GM15510 (cell line): ENCODE results near the gene ORC3.

ENCODE experiments used
- POLR2A ChIP-seq: IDR thresholded peaks from 3 replicates; pipeline ENCODE4 v1.6.1; 2011; ENCODE audit warnings: borderline replicate concordance; ENCODE audit not compliant: insufficient read length; ENCODE audit errors: extremely low read depth

ORC3 gene

DNA sequence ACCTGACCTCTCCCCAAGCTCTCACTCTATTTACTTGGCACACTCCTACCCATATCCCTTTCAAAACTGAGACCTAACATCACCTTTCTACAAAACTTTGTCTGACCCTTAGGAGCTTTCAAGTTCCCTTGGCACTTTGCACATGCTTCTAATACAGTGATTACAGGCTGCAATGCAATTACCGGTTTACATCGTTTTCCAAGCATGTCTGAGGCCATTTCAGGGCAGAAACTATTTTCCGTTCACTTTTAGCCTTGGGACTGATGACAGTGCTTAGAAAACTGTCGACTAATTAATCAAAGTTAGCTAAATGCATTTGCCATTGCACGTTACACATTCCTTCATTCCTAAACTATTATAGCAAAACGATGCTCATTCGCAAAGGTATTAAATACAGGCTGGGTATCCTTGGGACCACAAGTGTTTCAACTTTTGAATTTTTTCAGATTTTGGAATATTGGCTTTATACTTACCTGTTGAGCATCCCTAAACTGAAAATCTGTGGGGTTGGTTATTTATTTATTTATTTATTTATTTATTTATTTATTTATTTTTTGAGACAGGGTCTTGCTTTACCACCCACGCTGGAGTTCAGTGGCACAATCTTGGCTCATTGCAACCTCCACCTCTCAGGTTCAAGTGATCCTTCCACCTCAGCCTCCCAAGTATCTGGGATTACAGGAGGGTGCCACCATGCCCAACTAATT lies 3.4 kb upstream of the ORC3 start:
- TF ChIP-seq POLR2A, result no peak

DNA sequence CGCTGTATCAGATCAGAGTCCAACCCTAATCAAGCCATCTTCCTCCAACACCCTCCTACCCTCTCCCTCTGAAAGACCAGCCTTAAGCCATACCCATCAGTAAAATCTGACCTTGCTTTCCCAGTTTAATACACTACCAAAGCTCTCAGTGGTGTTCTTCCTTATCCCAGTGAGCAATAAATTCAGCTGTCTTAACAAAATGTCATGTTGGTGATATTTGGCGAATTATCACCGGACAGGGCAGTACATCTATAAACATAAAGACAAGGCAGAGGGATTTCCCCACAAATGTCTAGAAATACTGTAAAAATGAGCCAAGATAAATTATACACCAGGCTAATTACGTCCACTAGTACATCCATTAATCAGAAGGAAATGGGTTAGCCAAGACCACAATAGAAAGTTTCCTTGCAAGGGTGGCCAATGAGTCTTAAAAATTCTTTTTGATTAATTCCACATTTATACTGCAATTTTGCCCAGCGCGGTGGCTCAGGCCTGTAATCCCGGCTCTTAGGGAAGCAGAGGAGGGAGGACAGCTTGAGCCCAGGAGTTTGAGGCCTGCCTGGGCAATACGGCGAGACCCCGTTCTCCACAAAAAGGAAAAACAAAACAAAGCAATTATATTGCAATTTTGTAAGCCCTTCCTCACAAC lies 1.1 kb upstream of the ORC3 start:
- no peak for TF ChIP-seq POLR2A

DNA sequence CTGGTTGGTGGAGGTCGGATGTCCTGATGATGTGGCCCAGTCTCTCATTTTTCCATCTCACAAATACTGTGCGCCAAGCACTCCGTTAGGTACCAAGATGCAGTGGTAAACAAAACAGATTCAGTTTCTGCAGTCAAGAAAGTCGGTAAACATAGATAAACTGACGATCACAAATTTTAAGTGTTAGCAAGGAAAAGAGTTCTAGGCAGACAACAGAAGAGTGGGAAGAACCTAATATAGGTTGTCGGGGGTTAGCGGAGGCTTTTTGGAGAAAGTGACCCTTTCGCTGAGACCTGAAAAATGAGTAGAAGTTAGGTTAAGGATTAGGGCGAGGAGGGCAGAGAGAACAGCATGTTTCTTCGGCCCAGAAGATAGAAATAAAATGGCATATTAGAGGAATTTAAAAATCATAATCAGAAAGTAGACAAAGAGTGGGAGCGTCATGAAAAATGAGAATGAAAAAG lies 514 bp downstream of the ORC3 start:
- TF ChIP-seq POLR2A, result no peak

DNA sequence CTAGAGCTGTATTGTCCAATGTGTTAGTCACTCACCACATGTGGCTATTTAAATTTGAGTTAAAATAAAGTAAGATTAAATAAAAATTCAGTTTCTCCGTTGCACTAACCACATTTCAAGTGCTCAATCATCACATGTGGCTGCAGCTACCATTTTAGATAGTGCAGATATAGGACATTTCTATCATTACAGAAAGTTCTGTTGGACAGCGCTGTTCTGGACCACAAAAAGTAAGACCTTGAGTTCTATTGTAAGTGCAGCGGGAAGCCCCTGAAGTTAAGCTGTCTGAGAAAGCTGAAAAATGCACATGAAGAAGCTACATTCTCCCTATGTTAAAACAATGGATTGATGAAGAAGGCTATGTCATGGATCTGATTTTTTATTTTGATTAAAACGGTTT lies 1.1 kb downstream of the ORC3 start:
- no peak for TF ChIP-seq POLR2A

DNA sequence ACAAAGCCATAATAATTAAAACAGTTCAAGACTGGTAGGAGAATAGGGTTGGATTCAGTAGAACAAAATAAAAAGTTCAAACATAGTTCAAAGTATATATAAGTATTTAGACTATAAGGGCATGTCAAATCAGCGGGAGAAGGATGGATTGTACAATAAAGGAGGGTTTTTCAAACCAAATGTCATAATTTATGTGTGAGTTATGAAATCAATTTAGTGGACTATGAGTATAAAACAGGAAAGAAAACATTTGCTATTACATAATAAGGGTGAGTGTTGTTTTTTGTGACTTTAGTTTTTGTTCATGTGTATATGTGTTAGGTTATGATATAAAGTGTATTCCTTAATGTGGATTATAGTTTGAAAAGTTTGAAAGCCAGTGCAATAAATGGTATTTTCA lies 10.6 kb downstream of the ORC3 start:
- no peak for TF ChIP-seq POLR2A

DNA sequence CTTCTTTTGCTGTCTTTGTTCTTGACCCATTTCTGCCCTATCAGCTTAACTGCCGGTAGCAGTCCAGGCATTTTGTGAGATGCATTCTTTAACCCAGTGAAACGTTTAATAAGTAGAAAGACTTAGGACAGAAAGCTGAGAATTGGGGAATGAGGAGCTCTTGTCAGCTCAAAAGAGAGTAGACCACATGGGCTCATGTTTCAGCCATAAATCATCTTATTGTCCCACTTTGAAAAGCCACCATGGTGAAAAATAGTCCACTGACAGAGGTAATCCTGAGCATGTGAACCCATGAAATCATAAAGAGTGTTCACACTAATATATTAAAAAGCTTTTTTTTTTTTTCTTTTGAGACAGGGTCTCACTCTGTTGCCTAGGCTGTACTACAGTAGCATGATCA lies 16.3 kb downstream of the ORC3 start:
- no peak for TF ChIP-seq POLR2A

DNA sequence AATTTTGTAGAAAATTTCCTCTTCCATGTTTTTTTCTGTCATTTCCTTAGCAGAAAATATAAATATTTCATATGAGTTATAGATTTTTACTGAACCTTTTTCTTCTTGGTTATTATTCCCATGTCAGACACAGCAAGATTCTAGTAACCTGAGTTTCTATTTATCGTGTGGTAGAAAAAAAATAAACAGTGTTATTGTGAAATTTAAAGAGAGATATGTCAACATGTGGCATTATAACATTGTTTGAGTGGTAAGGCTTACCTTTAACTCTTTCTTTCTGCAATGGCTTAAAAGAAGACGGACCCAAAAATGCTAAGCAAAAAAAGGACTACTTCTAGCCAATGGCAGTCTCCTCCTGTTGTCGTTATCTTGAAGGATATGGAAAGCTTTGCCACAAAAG lies 18.9 kb downstream of the ORC3 start:
- TF ChIP-seq POLR2A, result no peak

DNA sequence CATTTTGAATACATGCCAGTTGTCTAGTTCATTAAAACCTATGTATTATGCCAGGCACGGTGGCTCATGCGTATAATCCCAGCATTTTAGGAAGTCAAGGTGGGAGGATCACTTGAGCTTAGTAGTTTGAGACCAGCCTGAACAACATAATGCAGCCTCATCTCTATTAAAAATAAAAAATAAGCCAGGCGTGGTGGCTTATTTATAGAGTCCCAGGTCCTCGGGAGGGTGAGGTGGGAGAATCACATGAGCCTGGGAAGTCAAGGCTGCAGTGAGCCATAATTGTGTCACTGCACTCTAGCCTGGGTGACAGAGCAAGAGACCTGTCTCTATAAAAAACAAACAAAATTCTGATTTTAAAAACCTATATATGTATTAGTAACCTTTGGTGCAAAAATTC lies 27.5 kb downstream of the ORC3 start:
- TF ChIP-seq POLR2A, result no peak

DNA sequence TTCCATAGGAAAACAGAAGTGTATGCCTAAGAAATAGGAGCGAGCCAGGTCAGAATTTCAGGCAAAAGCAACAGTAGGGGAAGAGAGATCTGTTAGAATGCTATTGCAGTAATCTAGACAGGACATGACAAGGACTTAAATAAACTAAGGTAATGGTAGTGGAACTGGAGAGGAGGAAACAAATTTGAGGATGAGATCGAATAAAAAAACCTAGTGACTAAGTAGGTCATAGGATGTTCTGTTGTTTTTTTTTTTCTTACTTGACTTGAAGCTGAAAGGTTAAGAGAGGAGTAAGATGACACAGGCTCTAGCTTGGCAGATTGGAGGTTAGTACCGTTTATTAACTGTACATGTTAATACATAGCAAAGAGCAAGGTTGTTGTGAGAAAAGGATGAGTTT lies 28.6 kb downstream of the ORC3 start:
- TF ChIP-seq POLR2A, result no peak

DNA sequence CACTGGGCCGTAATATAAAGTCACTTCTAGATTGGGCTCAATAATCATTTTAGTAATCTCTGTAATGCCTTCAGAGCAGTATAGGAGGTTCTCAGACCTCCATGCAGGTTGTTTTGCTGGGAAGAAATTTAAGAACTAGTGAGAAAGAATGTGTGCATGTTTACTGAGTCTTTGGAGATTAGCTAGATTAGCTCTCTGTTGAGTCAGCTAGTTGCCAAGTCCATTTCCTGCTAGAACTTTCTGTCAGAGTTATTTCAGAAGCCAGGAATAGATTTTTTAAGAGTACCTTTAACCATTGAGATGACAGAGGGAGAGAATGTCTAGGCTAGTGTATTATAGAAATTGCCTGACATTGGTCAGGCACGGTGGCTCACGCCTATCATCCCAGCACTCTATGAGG lies 33.3 kb downstream of the ORC3 start:
- no peak for TF ChIP-seq POLR2A

DNA sequence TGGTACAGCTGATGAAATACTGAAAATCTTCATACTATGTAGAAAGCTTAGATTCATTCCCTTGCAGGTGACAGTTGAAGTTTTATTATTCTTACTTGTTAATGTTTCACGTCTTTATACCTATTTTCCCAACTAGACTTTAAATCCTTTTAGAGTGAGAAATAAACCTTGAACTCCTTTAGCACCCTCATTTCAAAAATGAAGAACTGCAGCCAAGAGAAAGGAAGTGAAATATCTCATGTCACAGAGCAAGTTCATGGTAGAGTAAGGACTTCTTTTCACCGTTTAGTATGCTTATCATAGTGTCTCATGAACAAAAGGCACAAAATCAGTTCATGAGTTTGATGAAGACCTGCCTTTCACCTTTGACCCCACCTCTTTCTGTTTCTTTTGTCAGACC lies 38.5 kb downstream of the ORC3 start:
- no peak for TF ChIP-seq POLR2A

DNA sequence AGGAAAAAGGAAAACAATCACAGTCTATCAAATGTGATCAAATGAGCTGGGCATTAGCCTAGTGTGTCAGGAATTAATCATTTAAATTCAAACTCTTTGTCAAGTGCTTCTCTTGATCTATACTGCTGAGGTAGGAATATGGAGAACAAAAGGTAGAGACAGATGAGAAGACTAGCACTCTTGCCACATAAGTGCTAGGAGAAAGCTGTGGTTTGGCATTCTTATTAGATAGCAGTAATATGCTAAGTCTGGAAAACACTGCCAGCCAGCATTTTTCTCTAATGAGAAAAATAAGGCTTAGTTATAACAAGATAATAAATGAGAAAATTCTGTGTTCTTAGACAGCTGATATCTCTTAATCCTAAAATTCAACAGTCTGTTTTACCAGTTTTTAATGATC lies 38.9 kb downstream of the ORC3 start:
- TF ChIP-seq POLR2A, result no peak

DNA sequence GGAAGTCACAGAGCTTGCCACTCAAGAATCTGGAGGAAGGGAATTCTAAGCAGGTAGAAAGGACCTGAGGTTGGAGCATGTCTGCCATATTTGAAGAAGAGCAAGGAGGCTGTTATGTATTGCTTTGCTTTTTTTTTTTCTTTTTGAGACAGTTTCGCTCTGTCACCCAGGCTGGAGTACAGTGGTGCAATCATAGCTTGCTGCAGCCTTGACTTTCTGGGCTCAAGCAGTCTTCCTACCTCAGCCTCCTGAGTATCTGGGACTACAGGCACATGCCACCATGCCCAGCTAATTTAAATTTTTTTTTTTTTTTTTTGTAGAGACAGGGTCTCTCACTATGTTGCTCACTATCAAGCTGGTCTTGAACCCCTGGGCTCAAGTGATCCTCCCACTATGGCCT lies 40.8 kb downstream of the ORC3 start:
- no peak for TF ChIP-seq POLR2A

DNA sequence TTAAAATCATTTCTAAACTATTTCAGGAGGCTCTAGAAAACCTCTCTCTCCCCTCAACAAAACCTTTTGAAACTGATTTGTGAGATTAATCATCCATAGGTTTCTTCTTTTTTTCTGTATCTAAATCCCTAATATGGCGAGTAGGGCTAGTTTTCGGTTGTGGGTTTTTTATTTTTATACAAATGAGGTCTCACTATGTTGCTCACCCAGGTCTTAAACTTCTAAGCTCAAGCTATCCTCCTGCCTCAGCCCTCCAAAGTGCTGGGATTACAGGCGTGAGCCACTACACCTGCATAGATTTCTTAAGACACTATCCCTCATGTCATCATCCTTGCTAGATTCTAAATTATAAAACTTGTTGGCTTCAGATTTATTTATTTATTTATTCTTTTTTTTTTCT lies 43.9 kb downstream of the ORC3 start:
- no peak for TF ChIP-seq POLR2A

DNA sequence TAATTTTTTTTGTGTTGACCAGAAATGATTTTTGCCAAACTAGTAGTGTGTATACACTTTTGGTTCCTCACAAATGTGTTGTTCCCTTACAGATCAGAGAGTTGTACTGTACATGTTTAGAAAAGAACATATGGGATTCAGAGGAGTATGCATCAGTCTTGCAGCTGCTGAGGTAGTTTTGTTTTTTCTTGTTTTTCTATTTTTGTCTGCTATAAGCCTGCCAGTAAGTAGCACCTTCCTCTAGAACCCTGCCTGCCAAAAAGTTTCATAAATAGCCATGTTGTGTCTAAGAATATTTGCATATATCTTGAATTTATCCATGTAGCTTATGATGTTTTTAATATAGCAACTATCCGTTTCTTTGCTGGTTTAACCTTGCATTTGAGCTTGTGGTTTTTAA lies 46.4 kb downstream of the ORC3 start:
- TF ChIP-seq POLR2A, result no peak

DNA sequence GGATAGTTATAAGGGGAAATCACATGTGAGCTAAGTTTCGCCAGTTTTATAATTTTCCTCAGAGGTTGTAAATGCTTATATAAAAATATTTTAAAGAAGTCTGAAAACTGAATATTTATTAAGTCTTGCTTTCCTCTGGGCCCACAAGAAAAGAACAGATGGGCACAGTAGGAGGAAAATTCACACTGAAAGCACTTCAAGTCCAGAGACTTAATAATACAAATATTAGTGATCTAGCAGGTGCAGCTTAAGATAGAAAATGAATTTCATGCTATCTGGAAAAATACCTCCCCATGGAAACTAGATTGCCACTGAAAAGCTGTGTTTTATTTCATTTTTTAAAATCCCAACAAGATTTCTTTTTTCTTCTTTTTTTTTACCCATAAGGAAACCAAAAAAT lies 47.2 kb downstream of the ORC3 start:
- no peak for TF ChIP-seq POLR2A
